Brain microvascular endothelial cell (primary cell): ENCODE measurements around the gene PIM2.

Source experiments
- DNase-seq: peaks from one replicate; pipeline ENCODE4 v3.0.0-alpha.2; 2020
- H3K27ac ChIP-seq: fragments of 250-450 bp; sonication (Bioruptor Pico); 2 replicates; pipeline ENCODE4 v1.5.1; 2020; ENCODE audit warnings: mild to moderate bottlenecking, moderate library complexity
- H3K27me3 ChIP-seq: fragments of 250-450 bp; sonication (Bioruptor Pico); replicated peaks from 2 replicates; pipeline ENCODE4 v1.5.1; 2020; ENCODE audit warnings: mild to moderate bottlenecking
- H3K36me3 ChIP-seq: fragments of 250-450 bp; sonication (Bioruptor Pico); replicated peaks from 2 replicates; pipeline ENCODE4 v1.5.1; 2020; ENCODE audit warnings: mild to moderate bottlenecking
- H3K4me3 ChIP-seq: 2 replicates; pipeline ENCODE4 v1.5.1; 2011; ENCODE audit warnings: low read depth, mild to moderate bottlenecking, control low read depth, low read length, moderate library complexity
- in situ Hi-C: cut with HindIII; loops from 2 replicates; pipeline ENCODE4 v1.10.0; 2017; ENCODE audit warnings: low sequenced_read_pairs, low pct_ligation_motif_present
- TF ChIP-seq, protein P1 (sequence below): IDR thresholded peaks from 2 replicates; pipeline ENCODE4 v1.5.1; 2011; ENCODE audit warnings: low read depth, mild to moderate bottlenecking, moderate library complexity, low read length, control low read depth, inconsistent platforms; ENCODE audit errors: missing control alignments

Gene PIM2

DNA sequence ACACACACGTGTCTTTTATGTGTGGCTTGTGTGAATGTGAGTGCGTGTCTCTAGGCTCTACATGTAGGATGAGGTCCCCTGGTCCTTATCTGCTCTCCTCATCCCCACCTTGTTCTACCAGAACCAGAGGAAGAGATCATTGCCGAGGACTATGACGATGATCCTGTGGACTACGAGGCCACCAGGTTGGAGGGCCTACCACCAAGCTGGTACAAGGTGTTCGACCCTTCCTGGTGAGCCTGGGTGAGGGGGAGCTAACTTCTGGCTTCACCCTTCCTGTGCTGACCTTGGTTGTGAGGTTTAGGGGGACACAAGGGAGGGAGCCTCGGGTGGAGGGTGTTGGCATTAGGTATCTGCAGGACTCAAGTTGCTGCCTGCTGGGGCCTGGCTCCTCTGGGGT lies 17.8 kb downstream of the PIM2 start:
- Histone ChIP-seq H3K36me3 (peaks cover 12% of the 10 kb centered on the region), H3K27ac (no peak overlapping the region), H3K4me3 (no peak overlapping the region), H3K27me3 (no peaks in the 10 kb centered on the region)
- no peak for DNase-seq
- in situ Hi-C loops: no loop called here
- TF ChIP-seq, protein P1, sequence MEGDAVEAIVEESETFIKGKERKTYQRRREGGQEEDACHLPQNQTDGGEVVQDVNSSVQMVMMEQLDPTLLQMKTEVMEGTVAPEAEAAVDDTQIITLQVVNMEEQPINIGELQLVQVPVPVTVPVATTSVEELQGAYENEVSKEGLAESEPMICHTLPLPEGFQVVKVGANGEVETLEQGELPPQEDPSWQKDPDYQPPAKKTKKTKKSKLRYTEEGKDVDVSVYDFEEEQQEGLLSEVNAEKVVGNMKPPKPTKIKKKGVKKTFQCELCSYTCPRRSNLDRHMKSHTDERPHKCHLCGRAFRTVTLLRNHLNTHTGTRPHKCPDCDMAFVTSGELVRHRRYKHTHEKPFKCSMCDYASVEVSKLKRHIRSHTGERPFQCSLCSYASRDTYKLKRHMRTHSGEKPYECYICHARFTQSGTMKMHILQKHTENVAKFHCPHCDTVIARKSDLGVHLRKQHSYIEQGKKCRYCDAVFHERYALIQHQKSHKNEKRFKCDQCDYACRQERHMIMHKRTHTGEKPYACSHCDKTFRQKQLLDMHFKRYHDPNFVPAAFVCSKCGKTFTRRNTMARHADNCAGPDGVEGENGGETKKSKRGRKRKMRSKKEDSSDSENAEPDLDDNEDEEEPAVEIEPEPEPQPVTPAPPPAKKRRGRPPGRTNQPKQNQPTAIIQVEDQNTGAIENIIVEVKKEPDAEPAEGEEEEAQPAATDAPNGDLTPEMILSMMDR: no peak

DNA sequence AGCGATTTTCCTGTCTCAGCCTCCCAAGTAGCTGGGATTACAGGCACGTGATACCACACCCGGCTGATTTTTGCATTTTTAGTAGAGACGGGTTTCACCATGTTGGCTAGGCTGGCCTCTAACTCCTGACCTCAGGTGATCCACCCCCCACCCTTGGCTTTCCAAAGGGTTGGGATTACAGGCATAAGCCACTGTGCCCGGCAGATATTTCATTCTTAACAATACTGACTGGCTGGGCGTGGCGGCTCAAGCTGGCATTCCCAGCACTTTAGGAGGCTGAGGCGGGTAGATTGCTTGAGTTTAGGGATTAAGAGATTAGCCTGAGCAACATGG lies 19.8 kb downstream of the PIM2 start:
- H3K4me3 ChIP-seq: no peak overlapping the region
- in situ Hi-C loops: no loop called here
- TF ChIP-seq, protein P1: no peak
- DNase-seq: no peak
- no peak overlapping the region for H3K27ac ChIP-seq
- no peaks in the 10 kb centered on the region for H3K27me3 ChIP-seq
- H3K36me3 ChIP-seq: peaks cover 12% of the 10 kb centered on the region

DNA sequence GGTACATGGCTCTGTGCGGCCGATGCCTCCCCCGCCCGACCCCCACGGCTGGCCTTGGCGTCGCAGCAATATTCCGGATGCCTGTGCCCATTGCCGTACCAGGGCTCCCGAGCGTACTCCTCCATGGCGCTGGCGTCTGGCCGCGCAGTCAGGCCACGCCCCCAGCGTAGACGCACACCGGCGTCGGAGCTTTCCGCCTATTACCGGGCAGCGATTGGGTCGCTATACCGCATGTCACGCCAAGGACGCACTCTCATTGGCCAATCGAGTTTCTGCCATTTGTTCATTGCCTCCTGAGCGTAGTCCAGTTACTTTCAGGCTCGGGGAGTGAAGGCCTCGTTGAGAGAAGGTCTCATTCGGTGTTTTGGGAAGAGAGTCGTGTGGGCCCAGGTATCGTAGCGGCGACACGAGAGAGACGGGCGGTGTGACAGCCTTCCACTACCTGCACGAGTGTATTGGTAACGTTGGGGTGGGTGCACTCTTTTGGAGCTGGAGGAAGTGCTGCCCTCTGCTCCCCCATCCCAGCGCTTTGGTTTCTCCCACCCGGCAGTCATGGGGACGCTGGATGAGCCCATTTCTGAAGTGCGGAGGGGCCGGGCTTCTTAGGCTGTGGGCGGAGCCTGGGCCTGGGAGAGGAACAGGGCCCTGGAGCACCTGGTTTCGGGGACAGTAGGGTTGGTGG lies 21.1 kb downstream of the PIM2 start, which contains the start of the genes PQBP1 and TIMM17B:
Gene PQBP1 (plus strand): TSS at position 306 of the 682 bp plus-strand sequence. CDS start 580 bp downstream, outside the sequence.
Gene TIMM17B (minus strand): TSS at position 144 of the 682 bp plus-strand sequence. CDS start 19 bp downstream, at position 125.
- in situ Hi-C loops: no loop called here

DNA sequence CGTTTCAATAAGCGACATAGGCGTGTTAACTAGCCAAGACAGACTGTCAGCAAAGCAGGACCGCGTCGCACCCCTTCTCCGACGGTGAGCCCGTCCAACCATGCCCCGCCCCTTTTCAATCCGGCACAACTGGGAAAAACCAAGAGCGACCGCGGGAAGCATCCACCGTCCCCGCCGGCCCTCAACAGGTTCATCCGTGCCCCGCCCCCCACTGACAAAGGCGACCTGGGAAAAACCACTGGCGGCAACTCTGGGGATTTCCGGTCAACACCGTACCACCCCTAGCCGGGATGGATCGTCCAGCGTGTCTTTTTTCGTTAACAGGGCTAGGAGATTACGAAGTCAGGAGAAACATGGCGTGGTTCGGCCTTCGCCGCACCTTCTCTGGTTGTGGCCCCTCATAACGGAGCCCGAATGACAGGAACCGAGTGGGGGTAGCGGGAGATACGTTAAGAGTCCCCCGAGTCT lies 21.6 kb downstream of the PIM2 start:
- TF ChIP-seq, protein P1: no peak
- Histone ChIP-seq H3K4me3 (peak overlapping the region; percentile 77), H3K27me3 (no peaks in the 10 kb centered on the region), H3K27ac (peak overlapping the region; percentile 87), H3K36me3 (peaks cover 1% of the 10 kb centered on the region)
- DNase-seq: peak; percentile 63
- in situ Hi-C loops: no loop called here

More for the DNA sequence above, 21.1 kb downstream of the PIM2 start, which contains the start of the genes PQBP1 and TIMM17B:
- TF ChIP-seq, protein P1: no peak
- peak; percentile 93 for DNase-seq
- H3K27ac ChIP-seq: peak within 1 kb of the TSS; percentile 87
- peak within 1 kb of the TSS; percentile 77 for H3K4me3 ChIP-seq
- no peaks in the 10 kb centered on the region for H3K27me3 ChIP-seq
- peaks cover 7% of the 10 kb centered on the region for H3K36me3 ChIP-seq

DNA sequence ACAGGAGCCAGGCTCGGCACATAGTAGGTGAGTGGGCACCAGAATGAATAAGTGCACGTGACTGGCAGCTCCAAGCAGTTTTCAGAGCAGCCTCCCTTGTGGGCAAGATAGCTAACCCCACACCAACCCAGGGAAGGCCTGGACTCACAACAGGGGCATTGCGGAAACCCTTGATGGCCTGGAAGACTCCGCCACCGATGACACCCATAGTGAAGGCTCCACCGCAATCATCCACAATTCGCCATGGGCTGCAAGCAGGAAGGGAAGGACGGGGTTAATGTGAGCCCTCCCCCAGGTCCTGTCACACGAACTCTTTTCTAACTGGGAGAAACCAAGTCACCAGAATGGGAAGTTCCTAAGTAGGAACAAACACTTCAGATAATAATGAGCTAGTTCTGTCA lies 22.2 kb downstream of the PIM2 start:
- peak overlapping the region; percentile 87 for H3K27ac ChIP-seq
- H3K4me3 ChIP-seq: peak overlapping the region; percentile 77
- in situ Hi-C loops: no loop called here
- H3K27me3 ChIP-seq: no peaks in the 10 kb centered on the region
- H3K36me3 ChIP-seq: no peaks in the 10 kb centered on the region
- TF ChIP-seq, protein P1: no peak
- DNase-seq: no peak
